ENCODE measurements around the gene SEL1L2.

DNA sequence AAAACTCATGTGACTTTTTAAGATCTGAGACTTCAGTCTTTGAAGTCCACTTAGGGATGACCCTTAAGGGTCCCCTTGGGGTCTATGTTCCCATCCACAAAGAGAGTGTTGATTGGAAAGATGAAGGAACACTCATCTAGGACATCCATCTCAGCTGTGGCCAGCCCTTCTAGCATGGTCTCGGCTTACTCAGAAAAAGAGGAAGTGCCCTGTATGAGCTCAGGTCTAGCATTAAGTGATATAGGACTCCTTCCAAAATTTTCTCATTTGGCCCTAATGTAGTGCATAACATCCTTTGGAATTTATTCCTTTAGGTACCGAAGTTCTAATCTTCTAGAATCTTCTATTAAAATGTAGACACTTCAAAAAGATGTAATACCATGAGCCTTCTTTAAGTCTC, 128.2 kb downstream of the SEL1L2 start:
- TF ChIP-seq, protein P1, sequence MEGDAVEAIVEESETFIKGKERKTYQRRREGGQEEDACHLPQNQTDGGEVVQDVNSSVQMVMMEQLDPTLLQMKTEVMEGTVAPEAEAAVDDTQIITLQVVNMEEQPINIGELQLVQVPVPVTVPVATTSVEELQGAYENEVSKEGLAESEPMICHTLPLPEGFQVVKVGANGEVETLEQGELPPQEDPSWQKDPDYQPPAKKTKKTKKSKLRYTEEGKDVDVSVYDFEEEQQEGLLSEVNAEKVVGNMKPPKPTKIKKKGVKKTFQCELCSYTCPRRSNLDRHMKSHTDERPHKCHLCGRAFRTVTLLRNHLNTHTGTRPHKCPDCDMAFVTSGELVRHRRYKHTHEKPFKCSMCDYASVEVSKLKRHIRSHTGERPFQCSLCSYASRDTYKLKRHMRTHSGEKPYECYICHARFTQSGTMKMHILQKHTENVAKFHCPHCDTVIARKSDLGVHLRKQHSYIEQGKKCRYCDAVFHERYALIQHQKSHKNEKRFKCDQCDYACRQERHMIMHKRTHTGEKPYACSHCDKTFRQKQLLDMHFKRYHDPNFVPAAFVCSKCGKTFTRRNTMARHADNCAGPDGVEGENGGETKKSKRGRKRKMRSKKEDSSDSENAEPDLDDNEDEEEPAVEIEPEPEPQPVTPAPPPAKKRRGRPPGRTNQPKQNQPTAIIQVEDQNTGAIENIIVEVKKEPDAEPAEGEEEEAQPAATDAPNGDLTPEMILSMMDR (IDR thresholded peaks at IDR 0.05): no peak
- no peak for TF ChIP-seq POLR2A (IDR thresholded peaks at IDR 0.05)

Measured in esophagus squamous epithelium (tissue), 4 donors.